Measurements from ENCODE around the gene ZFP69B. TPM values are rescaled to one million over a fixed set of nuclear protein-coding genes. Genes with fewer than 3 reads are reported as not detected.

The ZFP69B gene
- total and polyA plus RNA-seq, 2 experiments from 2014 or later, result 5.2 to 10.8 TPM

DNA sequence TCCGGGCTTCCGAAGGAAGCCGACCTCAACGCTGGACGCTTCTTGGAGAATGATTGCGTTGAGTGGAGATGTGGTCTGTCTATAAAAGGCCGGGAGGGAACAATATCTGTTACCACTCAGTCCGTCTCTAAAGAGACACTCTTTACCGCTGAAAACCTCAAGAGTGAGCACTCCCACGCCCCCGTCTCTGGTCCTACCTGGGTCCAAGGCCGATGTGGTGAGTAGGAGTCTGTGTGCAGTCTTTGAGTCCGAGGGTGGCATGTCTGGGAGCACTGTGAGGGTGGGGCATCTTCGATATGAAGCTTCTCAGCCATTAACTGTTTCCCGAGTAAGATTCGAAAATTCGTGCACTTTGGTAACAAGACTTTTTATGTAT is 27.4 kb downstream of the ZFP69B start (continued):
- no peak for TF ChIP-seq CTCF (conservative IDR thresholded peaks at IDR 0.05; ENCODE audit: low read depth in 2 of 2)
- TF ChIP-seq EZH2 (IDR thresholded peaks at IDR 0.05; ENCODE audit: low read depth, unreplicated experiment), result no peak
- no peak for TF ChIP-seq EZH2phosphoT487 (IDR thresholded peaks at IDR 0.05; ENCODE audit: unreplicated experiment)
- no peak for TF ChIP-seq POLR2AphosphoS5 (IDR thresholded peaks at IDR 0.05; ENCODE audit: low read depth)
- TF ChIP-seq JUNB (IDR thresholded peaks at IDR 0.05; ENCODE audit: unreplicated experiment), result no peak
- no peak for TF ChIP-seq ETS1 (IDR thresholded peaks at IDR 0.05)

DNA sequence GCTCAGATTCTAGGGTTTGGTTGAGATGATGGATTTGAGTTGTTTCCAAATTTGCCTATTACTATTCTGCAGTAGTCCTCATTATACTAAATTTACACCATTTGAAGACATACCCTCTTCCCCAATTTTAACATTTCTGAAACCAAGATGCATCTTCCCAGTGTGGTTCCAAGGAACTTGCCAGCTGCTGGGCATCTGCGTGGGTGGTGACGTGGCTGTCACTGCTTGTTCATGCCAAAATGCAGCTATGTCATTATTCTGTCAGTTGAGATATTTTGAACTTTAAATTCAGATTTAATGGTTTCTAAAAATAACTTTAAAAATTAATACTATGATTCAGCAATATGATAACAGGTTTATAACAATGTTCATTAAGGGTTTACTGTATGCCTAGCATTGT is 28.0 kb downstream of the ZFP69B start:
- Histone ChIP-seq H3K4me3 (peak overlapping the region; percentile 68), H4K20me1 (replicated peaks; ENCODE audit: insufficient read depth) (peaks cover 8% of the 10 kb centered on the region; the same call in 1 of the 2 replicates), H3K4me2 (peak overlapping the region; percentile 94), H3K9me2 (ENCODE audit: insufficient read depth) (no peaks in the 10 kb centered on the region), H3K27me3 (ENCODE audit: insufficient read depth) (0 out of 2 replicates have a peak, but pooled peaks cover 8% of the 10 kb centered on the region), H2AFZ (no peak overlapping the region), H3K27ac (ENCODE audit: low read depth) (no peak overlapping the region), H3K4me1 (ENCODE audit: insufficient read depth) (no peaks in the 10 kb centered on the region; the same call in 1 of the 2 replicates), H3K79me2 (replicated peaks; ENCODE audit: insufficient read depth) (no peaks in the 10 kb centered on the region), H3K36me3 (ENCODE audit: insufficient read depth) (no peaks in the 10 kb centered on the region), H3F3A (replicated peaks; ENCODE audit: low read depth) (no peaks in the 10 kb centered on the region)
- no peak overlapping the region for H3K27ac Mint-ChIP-seq
- H3K36me3 Mint-ChIP-seq (ENCODE audit: low read depth), result peaks cover 19% of the 10 kb centered on the region
- DNase-seq (ENCODE audit: low spot score), result no peak
- peaks cover 12% of the 10 kb centered on the region for H3K27me3 Mint-ChIP-seq (ENCODE audit: insufficient read depth, low read depth, poor library complexity)
- peaks cover 15% of the 10 kb centered on the region for H3K4me1 Mint-ChIP-seq
- peak overlapping the region; percentile 85 for H3K4me3 Mint-ChIP-seq
- peaks cover 32% of the 10 kb centered on the region for H3K9me3 Mint-ChIP-seq
- ATAC-seq, result no peak
- TF ChIP-seq, protein P1, sequence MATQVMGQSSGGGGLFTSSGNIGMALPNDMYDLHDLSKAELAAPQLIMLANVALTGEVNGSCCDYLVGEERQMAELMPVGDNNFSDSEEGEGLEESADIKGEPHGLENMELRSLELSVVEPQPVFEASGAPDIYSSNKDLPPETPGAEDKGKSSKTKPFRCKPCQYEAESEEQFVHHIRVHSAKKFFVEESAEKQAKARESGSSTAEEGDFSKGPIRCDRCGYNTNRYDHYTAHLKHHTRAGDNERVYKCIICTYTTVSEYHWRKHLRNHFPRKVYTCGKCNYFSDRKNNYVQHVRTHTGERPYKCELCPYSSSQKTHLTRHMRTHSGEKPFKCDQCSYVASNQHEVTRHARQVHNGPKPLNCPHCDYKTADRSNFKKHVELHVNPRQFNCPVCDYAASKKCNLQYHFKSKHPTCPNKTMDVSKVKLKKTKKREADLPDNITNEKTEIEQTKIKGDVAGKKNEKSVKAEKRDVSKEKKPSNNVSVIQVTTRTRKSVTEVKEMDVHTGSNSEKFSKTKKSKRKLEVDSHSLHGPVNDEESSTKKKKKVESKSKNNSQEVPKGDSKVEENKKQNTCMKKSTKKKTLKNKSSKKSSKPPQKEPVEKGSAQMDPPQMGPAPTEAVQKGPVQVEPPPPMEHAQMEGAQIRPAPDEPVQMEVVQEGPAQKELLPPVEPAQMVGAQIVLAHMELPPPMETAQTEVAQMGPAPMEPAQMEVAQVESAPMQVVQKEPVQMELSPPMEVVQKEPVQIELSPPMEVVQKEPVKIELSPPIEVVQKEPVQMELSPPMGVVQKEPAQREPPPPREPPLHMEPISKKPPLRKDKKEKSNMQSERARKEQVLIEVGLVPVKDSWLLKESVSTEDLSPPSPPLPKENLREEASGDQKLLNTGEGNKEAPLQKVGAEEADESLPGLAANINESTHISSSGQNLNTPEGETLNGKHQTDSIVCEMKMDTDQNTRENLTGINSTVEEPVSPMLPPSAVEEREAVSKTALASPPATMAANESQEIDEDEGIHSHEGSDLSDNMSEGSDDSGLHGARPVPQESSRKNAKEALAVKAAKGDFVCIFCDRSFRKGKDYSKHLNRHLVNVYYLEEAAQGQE (IDR thresholded peaks at IDR 0.05; ENCODE audit: unreplicated experiment), result no peak
- TF ChIP-seq ETS1 (IDR thresholded peaks at IDR 0.05), result no peak
- no peak for TF ChIP-seq POLR2AphosphoS5 (IDR thresholded peaks at IDR 0.05; ENCODE audit: low read depth)
- TF ChIP-seq STAT1 (IDR thresholded peaks at IDR 0.05; ENCODE audit: unreplicated experiment), result no peak
- TF ChIP-seq JUNB (IDR thresholded peaks at IDR 0.05; ENCODE audit: unreplicated experiment), result no peak
- no peak for TF ChIP-seq CTCF (conservative IDR thresholded peaks at IDR 0.05; ENCODE audit: low read depth in 2 of 2)
- TF ChIP-seq NANOG (IDR thresholded peaks at IDR 0.05; ENCODE audit: borderline replicate concordance), result no peak

Data from GM23338 (cell line).